GM19099 (cell line): Measurements from ENCODE around the gene DMD.

Experiments
- POLR2A ChIP-seq: IDR thresholded peaks from 3 replicates; pipeline ENCODE4 v1.6.1; 2011; ENCODE audit warnings: low read depth; ENCODE audit not compliant: insufficient read length; ENCODE audit errors: extremely low read depth

DMD gene

DNA sequence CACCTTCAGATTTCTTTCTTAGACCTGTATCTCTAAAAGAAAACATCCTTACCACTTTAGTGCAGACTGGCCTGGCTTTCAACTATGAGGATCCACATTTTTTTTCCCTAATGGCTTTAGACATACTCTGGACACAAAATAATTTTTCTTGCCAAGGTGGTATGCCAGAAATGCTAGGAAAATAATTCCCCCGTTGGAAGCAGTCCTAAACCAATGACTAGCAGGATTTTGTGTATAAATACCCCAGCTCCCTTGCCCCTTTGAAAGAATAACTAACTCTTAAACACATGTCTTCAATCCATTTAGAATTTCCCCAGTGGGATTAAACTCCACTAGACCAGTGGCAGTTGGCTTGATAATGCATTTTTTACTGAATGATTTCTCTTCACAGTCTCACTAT is 1639.0 kb downstream of the DMD start:
- no peak for TF ChIP-seq POLR2A

DNA sequence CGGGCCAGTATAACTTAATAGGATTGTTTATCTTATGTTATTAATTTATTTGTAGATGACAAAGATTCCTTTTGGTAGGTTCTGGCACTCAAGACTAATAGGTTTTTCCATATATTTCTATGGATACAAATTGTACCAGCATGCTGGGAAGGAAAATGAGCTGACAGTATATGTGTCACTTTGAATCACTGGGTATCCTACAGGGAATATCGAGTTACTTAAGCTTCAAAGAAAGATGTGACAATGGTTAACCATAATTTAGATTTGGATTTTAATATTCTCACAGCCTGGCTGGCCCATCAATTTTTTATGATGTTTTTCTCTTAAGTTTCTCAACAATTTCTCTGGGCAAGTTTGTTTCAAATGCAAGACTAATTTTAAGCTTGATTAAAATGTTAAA is 1640.7 kb downstream of the DMD start:
- no peak for TF ChIP-seq POLR2A

DNA sequence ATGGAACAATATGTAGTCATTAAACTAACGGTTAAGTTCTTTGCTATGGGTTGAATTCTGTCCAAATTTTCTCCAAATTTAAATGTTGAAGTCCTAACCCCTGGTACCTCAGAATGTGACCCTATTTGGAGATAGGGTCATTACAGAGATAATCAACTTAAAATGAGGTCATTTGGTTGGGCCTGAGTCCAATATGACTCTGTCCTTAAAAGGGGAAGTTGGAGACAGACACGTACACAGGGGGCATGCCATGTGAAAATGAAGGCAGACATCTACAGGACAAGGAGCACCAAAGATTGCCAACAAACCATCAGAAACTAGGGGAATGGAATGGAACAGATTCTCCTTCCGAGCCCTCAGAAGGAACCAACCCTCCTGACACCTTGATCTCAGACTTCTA is 1647.6 kb downstream of the DMD start:
- no peak for TF ChIP-seq POLR2A

DNA sequence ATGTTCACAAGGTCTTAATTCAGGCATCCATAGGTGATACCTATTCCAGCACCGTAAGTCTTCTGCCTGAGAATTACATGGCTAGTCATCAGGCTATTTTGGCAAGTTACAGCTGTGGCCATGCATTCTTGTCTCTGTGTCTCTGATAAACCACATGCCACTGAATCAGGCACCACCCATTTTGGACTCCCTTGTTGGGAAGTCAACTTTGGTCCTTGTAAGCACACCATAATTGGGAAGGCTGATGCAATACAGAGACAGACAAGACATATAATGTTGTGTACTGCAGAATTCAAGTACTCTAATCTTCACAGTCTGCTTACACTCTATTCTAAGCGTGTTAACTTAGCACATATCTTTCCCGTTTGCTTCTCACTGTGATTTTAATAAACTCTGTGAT is 1655.8 kb downstream of the DMD start:
- no peak for TF ChIP-seq POLR2A

DNA sequence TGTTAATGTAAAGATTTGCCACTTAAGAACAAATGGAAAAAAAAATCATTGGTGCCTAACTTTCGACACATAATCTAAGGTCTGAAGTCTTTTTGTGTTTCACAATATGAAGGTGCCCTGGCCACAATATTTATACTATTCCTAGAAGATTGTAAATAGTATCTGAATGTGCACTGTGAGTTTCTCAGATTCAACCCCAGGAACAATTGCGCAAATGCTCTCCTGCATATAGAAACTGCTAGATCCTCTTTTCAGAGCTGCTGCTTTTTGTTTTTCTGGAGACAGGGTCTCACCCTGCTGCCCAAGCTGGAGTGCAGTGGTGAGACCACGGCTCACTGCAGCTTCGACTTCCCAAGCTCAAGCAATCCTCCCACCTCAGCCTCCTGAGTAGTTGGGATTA is 1659.4 kb downstream of the DMD start:
- no peak for TF ChIP-seq POLR2A

DNA sequence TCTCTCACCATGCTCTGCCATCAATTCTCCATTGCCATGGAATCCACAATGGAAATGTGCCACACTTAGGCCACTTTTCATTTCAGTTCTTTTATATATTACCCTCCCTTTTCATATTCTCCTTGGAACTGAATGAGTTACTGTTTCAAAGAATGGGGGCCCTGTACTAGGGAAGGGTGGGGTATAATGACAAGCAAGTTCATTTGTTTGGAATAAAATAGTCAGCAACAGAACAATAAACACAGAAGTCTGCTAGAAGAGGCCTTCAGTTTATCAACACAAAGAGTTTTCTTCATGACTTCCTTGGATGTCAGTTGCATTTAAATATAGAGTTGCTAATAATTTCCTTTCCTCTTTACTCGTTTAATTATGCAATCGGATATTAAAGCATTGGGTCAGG is 1661.2 kb downstream of the DMD start:
- TF ChIP-seq POLR2A, result no peak

DNA sequence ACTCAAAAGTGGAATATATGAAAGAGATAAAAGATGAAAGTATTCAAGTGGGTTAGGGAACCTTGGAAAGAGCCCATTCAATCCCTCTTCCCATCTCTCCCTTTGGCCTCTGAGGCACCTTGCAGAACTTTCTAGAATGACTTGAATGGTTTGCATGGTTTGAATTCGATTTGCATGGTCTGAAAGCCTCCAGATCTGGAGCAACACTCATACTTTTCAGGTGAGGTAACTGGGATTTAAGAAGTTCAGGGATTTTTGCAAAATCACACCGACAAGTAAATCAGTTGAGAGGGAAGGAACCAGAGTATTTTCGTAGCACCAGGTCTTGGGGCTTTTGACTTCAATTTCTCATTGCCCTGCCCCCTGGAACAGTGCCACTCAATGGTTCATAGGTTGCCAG is 1663.5 kb downstream of the DMD start:
- TF ChIP-seq POLR2A, result no peak

DNA sequence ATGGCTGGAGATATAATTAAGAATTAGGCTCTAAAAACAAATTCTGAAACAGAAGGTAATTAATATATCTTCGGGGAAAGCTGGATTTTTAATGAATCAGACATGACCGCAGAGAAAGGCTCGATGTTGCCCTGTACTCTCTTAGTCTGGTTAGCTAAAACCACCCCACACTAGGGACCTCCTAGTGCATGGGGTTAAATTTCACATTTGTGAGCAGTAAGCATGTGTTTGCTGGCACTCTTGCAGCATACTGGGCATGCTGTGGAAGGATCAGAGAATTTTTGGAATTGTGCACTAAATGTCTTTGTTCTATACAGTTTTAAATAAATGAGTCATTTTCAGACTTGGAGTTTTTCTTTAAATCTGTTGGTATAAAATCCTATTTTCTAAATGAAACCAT is 1663.9 kb downstream of the DMD start:
- no peak for TF ChIP-seq POLR2A

DNA sequence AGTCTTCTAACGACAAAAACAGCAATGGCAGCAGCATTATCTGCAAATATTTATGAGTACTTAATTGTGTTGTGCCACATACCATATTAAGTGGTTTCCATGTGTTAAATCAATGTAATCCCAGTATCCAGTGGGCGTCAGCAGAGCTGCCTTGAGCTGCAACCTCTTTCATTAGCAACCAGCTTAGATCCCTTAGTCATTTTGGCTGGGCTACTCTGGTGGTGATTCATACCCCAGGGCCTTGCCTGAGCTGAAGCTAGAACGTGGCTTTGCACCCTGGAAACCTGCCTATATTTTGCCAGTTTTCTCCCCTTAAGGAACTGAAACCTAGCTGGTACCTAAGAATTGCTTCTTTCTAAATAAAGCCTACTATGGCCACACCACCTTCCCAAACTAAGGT is 1665.2 kb downstream of the DMD start:
- no peak for TF ChIP-seq POLR2A

DNA sequence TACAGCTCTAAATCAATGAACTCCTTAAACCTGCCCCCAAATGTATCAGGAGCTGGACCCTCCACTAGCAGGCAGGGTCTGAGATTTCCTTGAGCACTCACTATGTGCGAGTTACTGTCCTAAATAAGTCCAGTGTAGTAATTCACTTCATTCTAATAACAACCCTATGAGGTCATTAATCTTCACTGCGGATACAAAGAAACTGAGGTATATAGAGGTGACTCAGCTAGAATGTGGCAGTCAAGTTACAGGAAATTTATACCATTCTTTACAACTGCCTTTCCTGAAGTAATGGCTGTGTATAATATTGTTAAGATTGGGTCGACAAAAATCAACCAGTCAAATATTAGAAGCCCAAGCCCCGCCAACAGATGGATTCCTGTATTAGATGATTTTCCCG is 1665.6 kb downstream of the DMD start:
- no peak for TF ChIP-seq POLR2A

DNA sequence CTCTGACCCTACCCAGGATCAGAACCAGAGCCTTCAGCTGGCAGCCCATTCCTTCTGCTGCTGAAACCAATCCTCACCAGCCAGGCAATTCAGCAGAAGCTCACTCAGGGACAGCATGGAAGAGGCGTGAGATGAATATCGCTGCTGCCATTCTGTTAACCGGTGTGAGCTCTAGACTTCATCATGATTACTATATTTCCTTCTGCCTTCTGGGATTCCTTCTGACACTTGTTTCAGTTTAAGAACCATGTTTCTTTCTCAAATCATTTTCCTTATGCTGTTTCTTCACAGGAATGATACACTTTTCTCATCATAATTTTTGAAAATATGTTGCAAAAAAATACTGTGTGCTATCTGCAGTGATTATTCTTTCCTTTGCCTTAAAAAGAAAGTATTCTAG is 1666.2 kb downstream of the DMD start:
- TF ChIP-seq POLR2A, result no peak

DNA sequence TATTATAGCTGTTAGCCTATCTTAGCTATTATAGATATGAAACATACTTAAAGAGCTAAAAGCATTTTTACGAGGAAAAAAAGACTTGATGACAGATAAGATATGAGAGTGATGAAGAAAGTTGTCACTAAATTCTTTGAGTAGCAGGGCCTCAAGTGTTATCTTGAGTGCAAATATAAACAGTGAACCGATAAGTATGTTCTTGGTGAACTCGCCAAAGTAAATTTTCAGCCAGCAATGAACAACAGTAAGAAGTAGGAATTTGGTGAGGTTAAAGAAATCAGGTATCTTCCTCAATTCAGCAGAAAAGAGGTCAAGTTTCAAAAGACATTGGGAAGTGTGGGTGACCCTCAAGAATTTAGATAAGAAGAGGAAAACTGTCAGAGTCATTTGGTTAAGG is 1667.7 kb downstream of the DMD start:
- no peak for TF ChIP-seq POLR2A

DNA sequence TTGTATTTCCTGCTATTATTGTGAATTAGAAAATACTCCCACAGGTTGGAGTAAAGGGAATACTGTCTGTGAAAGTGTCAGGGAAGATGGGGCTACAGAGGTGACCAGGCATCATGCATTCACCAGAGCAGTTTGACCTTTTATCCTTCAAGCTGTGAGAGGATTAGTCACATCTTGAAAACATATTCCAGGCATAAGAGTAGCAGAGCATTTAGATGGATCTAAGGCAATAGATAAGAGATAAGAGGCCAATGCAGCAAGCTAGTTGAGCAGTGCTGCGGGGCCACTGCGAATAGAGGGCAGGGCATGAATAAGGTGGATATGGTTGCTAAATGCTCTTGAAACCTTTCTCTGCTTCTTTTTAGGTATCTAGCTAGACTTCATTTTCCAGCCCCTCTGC is 1668.8 kb downstream of the DMD start:
- TF ChIP-seq POLR2A, result no peak

DNA sequence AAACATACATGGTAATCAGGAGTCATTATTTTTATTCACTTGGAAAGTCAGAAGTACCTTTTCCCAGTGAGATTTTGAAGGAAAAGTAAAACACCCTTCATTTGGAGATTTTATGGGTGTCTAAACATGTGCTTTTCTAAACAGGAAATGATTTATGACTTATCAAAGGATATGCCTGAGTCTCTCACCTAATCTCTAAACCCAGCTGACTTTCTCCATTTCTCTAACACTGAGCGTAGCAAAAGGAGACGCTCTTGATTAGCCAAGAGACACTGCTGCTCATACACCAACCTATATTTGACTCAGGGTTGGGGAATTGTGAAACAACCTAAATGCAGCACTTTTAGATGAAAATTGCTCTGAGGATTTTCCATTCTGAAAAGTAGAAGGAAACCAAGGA is 1671.0 kb downstream of the DMD start:
- no peak for TF ChIP-seq POLR2A

DNA sequence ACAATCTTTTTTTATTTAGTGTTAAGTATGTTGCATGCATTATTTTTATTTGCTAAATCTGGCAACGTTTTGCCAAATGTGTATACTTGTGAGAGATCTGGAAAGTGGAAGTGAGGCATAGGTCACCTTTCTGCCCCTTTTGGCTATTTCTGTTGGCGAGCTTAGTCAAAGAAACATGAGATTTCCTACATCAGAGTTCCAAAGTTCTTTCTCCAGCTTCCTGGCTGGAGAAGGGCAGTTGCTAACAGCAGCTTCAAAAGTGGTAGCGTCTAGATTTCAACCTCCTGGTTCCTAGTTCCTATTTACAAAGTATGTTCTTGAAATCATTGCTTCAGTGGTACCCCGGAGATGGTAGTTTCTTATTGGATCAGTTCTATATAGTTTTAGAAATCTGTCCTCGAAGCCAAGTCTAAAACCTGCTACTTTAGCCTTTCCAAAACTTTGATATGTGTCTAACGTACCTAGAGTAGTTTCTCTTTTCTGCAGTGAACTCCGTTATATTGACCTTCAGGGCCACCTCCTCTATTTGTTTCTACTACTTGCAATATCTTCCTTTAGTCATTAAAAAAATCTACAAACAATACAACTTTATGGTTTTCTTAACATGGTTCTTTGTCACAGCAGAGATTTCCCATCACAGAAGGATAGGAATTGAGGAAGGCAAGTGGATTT is 1683.8 kb downstream of the DMD start:
- TF ChIP-seq POLR2A, result no peak

DNA sequence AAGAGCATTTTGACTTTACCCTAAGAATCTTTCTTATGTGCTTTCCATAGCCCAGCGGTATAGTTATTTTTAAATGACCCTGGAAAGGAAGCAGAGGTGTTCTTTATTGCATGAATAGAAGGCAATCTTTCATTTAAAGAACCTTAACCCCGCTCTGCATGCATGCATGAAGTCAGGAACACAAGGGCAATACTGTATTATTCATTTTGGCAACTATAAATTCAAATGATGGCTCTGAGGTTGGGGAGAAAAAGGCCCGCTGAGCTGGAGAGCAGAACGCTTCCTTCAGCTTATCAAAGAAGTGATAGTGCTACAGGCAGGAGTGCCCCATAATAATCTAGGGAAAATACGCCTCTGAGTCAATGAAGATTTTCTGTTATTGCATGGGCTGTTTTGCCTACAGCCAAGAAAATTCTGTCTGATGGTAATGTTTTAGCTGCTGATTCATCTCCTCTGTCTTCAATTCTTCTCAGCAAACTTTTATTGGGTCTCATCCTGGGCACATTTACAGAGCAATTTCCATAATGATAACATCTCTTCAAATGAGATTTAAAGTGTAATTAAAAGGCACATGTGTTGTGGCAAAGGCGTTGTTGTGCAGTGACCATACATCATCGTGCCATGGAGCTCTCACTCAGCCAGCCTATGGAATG is 1687.3 kb downstream of the DMD start:
- no peak for TF ChIP-seq POLR2A

DNA sequence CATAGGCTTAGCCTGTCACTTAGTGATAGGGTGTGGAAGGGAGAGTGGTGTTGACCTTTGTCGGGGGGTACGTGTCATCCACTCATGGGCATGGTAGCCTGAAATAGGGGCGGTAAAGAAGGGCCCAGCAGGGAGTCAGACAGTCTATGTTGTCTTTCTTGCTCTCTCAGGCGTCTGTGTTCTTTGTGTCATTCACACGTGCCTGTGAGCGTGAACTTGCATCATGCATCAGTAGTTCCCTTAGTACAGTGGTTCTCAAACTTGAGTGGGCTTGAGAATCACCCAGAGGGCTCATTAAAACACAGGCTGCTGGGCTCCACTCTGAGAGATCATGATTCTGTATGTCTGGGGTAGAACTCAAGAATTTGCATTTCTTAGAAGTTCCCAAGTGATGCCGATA is 1688.6 kb downstream of the DMD start:
- no peak for TF ChIP-seq POLR2A
